Glomerular endothelial cell (primary cell): ENCODE data around the gene TMED6. TPM values are rescaled to one million over a fixed set of nuclear protein-coding genes. Genes with fewer than 3 reads are reported as not detected.

Experiments used
- DNase-seq: peaks from one replicate; pipeline ENCODE4 v3.0.0-alpha.2; 2011; ENCODE audit warnings: low read depth, low spot score; ENCODE audit errors: extremely low read depth
- total RNA-seq: library from RNA; depleted of rRNA; stranded (reverse); fragments of >200 nt; gene quantifications from 2 replicates; pipeline ENCODE4 v1.2.3, GENCODE V29; 2015

The TMED6 gene
- not detected in 2 replicates for total RNA-seq

DNA sequence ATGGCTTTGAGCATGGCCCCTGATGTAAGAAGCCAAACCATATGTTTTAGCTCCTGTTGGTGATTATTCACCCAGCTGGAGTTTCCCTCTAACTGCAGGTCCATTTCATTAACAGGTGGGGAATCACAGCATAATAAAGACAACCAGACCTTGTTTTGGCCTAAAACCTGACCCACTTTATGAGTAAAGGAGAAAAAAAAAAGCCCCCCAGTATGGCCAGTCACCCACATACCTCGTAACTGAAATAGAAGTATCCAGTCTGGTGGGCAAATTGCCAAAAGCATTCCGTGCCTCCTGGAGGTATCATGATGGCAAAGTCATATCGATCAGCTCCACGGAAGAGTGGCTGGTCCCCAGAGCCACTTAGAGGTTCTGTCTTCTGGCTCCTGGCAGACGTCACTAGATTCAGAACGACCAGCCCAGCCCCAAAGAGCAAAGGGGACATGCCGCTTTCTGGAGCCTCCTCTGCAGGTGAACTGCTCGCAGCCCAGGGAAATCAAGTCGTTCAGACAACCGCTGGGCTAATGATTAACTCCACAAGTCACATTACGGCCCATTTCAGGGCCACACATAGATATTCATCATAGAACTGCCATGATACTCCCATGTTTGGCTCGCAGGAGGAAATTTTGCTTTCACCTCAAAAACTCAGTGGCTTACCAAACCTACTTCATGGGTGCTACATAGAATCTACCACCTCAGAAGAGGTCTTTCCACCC lies at the start of gene TMED6:
TMED6 (minus strand) TSS at position 478 of the 719 bp plus-strand sequence; CDS start at position 445, 33 bp downstream.
- DNase-seq: no peak

DNA sequence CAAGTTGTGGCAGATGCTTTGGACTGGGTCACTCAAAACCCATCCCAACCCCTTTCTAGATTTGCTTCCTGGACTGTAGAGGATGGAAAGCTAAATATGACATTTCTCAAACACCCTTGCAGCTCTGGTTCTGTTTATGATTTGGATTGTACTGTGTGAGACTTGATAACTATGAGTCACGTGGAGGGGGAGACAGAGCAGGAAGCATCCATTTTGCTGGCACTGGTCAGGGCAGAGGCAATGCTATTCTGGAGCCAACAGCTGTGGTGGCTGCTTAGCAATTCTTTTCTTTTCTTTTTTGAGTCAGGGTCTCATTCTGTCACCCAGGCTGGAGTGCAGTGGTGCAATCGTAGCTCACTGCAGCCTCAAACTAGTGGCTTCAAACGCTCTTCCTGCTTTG lies 47.8 kb upstream of the TMED6 start:
- DNase-seq: no peak

DNA sequence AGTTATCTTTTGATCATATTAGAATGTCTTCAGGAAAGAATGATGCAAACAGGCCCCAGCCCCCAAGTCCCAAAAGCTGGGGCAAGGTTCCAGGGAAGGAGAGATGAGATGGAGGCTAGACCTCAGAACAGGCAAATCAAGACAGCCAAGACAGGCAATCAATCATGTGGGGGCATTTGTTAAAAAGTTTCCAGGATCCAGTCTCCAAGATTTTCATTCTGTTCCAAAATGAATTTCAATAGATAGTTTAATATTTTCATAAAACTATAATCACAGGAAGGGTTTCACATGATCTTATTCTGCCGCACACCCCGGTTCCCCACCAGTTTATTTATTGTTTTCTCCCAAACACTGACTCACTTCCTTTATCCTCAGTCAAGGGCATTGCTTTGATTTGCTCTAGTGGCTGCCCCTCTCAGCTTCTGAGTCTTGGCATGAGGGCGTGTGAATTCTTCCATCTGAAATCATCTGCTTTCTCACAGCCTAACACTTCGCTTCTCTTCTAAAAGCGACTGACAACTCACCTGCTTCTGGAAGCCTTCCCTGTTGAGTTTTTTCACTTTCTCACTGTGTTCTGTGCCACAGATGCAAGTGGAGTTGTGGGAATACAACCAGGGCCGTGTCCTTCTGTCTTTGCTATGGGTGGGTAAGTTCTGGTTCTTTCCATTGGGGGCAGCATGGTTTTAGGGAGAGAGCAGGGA lies 46.4 kb upstream of the TMED6 start:
- no peak for DNase-seq

DNA sequence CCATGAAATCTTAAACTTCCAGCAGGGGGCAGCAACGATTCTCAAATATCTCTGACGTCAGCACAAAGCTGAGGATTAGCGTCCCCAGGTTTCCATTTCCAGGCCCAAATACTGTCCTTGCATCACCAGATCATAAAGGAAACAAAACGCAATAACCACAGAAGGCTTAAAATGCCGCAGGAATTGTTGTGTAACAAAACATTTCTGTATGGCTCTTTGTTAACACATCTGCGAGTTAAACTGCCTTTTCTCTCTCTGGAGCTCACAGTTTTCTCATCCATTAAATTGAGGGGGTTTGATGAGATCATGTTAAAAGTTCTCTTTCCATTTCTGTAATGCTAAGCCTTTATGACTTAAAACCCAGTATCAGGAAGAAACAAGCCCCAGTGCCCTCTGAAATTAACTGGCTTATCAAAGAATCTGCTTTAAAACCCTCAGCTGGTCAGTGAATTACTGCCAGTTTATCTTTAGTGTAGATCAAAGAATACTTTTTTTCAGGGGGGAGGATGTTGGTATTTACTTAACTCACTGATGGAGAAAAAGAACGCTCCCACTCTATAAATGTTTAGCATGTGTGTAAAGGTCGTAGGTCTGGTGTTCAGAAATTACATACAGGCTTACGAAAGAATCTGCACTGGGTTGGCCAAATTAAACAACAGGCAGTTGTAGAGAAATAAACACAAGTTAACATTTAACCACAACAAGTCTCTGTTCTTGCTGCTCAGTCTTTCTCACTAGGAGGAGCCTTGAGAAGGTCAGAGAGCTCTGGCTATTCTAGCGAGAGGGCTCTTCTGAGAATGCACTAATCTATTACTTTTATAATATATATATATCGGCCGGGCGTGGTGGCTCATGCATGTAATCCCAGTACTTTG lies 44.8 kb upstream of the TMED6 start:
- DNase-seq: no peak

DNA sequence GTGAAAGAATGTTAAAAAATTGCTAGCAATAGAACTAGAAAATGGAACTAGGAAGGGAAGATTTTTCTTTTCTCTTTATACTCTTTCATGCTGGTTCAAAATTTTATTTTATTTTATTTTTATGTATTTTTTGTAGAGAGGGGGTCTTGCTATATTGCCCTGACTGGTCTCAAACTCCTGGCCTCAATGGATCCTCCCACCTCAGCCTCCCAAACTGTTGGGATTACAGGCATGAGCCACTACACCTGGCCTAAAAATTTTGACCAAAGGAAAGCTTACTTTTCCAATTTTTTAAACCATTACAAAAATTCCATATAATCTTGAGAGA lies 44.2 kb upstream of the TMED6 start:
- DNase-seq: no peak

DNA sequence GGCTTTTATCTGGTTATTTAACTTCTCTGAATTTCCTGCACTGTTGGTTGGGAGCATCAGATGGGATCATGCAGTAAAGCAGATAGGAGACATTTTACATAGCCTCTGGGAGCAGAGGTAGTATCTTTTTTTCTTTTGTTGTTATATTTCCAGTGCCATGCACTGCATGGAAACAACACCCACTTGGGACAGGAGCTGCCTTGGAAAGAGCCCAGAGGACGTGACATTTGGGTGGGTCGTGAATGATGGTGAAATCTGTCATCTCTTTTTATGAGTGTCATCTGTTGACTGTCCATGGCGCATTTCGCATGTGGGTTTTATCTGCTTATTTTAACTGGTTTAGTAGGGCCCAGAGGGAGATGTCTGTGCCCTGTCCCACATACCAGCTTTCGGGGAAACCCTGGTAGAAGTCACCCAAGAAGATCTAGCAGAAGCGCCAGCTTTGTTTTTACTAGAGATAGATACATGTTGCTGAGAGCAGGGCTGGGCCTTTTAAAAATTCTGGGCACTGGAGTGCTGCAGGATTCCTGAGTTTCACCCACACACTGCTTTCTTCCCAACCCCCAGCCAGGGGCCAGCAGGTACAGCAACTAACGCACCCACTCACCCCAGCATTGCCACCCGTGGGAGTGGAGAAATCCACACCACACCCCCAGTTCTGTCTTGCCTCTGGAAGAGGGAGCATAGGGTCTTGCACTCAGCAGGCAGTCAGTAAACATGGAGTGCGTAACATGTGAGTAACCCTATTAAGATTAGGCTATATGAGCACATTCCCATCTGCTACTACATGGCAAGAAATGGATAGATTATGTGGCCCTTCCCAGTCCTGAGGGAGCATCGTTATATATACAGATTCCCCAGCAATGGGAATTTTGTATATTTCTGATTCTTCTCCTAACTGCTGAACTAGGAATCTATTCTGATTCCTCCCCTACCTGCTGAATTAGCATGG lies 42.6 kb upstream of the TMED6 start:
- DNase-seq: no peak

DNA sequence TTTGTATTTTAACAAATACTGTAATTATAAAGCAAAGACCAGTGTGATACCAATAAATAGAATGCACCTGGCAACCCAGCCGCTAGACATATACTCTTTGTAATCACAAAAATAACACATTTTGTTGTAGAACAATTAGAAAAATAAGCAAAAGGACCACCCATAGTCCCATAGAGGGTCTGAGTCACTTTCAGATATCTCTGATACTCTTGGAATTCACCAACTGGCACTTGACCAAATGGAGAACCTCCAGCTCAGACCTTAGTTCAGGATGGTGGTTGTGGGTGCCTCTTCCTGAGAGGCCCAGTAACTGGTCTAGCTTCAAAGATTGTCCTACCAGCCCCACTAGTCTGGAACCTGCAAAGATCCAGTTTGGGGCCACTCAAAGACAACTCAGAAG lies 35.0 kb upstream of the TMED6 start:
- no peak for DNase-seq

DNA sequence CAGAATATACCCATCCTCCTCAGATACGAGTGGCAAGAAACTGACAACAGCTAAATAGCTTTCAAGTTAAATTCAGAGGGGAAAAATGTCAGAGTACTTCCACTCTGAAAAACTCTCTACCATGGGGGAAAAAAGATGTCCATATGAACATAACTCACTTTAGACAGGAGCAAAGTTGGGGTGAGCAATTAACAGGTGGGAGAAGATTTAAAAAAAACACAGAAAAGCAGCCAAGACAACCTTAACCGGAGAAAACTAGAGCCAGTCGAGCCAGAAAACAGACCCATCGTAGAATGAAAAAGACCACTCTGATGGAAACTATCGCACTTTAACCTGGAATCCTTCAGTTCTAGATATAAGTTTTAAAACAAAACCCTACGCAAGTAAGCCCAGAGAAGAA lies 33.4 kb upstream of the TMED6 start:
- no peak for DNase-seq

DNA sequence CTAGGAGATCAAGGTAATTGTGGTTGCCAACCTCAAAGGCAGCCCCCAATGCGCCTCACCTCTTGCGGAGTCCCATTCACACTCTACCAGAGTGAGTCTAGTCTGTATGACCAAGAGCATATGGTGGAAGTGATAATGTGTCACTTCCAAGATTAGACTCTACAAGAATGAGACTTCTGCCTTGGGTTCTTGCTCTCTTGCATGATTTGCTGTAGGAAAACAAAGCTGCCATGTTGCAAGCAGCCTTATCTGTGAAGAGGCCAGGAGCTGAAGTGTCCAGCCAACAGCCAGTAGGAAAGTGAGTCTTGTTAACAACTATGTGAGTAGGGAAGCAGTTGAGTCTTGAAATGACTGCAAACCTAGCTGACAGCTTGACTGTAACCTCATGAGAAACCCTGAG lies 30.8 kb upstream of the TMED6 start:
- no peak for DNase-seq

DNA sequence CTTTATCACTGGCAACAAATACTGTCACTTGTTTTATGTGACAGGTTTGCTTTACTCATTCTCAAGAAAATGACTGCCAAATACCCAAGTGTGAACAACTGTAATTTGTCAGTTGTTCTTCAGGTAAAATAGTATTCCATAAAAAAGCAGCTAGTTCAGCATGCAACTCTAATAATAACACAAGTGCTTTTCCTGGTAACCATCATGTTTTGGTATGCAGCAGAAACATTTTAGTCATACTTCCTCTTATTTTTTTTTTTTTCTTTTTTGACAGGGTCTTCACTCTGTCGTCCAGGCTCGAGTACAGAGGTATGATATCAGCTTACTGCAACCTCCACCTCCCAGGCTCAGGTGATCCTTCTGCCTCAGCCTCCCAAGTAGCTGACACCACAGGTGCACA lies 29.6 kb upstream of the TMED6 start:
- no peak for DNase-seq

DNA sequence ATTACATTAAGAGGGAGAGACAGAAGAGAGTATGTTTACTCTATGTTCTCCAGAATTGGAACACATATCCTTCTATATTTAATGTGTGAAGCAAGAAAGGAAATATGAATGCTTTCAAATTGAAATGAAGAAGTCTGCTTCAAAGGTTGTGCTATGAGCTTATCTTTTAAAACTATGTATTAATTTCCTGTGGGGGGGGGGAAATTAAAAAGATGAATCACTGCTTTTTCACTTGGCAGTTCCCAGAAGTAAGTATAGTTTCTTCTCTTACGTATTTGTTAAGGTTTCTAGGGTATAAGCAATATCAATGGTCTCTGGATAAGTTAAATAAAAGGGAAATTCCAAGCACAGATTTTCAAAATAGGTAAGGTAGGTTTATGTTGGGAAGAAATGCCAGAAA lies 27.2 kb upstream of the TMED6 start:
- DNase-seq: no peak

DNA sequence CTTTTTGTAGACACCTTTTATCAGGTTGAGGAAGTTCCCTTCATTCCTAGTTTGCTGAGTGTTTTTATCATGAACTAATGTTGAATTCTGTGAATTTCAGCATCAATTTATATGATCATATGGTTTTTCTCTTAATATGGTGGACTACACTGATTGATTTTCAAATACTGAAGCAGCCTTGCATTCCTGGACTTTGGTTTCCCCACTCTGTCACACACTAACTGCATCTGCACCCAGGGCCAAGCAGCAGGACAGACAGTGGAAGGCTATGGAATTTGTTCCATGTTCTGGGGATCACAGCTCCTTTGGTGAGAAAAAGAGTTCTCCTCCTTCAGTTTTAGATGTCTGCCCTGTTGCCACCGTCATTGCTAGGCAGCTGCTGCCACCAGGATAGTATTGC lies 26.4 kb upstream of the TMED6 start:
- DNase-seq: no peak

DNA sequence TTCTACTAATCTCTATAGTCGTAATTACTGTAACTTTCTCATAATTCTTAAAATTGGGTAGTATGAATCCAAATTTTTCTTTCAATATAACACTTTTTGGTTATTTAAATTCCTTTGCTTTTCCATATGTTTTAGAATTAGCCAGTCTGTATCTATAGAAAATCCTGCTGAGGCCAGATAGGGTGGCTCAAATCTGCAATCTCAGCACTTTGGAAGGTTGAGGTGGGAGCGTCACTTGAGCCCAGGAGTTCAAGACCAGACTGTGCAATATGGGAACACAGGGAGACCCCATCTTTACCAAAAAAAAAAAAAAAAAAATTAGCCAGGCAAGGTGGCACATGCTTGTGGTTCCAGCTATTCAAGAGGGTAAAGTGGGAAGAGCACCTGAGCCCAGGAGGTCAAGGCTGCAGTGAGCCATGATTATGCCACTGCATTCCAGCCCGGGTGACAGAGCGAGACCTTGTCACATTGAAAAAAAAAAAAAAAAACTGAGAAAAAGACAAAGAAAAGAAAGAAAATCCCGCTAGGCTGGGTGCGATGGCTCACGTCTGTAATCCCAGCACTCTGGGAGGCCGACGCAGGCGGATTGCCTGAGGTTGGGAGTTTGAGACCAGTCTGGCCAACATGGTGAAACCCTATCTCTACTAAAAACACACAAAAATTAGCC lies 24.9 kb upstream of the TMED6 start:
- DNase-seq: no peak

DNA sequence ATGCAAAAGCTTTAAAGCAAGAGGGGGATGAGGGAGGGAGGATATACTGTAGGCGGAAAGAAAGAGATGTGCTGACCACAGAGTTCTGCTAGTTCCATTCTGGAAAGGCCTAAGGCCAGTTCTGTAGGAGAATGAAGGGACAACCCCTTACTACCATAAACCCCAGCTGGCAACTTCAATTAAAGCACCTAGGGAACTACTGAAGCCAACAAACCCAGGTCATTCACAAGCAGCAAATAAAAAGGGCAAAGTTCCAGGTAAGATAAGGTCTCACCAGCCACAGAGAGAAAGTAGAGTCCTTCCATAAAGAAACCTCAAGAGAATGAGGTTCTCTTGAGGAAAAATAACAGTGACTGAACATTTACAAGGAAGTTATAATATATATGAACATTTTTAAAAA lies 21.4 kb upstream of the TMED6 start:
- DNase-seq: no peak

DNA sequence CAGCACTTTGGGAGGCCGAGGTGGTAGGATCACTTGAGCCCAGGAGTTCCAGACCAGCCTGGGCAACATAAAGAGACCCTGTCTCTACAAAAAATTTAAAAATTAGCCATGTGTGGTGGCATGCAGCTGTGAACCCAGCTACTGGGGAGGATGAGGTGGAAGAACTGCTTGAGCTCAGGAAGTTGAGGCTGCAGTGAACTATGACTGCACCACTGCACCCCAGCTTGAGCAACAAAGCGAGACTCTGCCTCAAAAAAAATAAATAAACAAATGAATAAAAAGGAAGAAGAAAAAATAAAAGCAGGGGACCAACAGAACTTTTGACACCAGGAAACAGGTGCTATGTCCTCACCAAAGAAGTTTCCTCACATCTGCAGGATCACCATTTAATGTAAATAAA lies 20.0 kb upstream of the TMED6 start:
- no peak for DNase-seq

DNA sequence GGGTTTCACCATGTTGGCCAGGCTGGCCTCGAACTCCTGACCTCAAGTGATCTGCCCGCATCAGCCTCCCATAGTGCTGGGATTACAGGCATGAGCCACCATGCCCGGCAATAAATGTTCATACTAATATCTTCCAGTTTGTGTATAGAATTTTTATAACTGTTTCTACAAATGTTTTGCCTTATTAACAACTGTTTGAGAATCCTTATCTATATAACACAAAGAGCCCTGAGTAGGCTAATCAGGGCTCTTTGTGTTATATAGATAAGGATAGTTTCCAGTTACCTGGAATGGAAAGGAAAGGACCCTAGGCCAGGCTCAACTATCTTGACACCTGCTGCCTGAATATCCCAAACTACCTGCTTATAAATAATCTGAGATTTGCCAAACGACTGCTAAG lies 17.3 kb upstream of the TMED6 start:
- no peak for DNase-seq

DNA sequence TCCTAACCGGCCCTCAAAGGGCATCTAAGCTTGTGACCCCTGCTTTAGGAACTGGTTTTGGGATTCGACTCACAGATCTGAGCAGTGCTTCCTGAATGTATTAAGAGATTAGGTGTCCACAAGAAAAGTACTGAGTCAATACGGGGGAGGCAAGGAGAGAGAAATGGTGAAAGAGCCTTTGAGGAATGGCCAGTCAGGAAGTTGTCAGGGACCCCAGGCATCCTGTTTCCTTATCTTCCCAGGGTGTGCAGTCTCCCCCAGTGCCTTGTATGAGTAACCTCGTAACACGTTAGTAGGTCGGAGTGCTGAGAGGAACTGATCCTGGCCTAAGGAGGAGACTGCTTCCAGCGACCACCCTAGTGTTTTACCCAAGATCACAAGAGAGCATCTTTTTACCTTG lies 16.4 kb upstream of the TMED6 start:
- no peak for DNase-seq

DNA sequence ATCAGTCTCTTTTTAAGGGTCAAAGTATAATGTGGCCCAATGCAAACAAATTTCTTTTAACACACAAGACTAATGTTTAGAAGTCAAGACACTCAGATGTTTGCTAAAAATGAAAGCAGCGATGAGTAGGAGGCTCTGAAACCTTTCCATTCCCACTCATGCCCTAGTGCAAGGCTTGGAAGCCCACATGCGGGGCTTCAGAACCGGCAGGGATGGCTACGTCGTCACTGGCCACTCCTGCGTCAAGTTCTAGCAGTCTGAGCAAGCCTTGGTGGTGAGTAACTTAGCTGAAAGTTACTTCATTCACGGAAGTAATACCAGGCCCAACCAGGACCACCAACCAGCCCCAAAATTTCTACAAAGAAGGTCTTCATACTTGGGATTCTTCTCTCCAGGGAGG lies 14.8 kb upstream of the TMED6 start:
- no peak for DNase-seq

DNA sequence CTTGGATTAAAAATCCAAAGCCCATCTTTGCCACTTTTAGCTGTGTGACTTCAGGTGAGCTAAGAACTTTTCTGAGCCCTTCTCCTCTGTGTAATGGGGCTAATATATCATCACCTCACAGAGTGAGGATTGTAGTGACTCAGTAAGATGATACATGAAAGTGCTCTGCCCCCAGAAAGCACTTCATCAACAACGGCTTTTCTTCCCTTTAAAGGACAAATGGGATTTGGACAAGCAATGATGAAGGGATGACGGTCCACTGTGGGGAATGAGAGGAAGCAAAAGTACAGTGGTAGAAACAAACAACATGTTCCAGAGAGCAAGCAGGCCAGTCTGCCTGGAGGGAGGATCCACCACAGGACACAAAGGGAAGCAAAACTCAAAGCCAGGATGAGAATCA lies 14.3 kb upstream of the TMED6 start:
- no peak for DNase-seq

DNA sequence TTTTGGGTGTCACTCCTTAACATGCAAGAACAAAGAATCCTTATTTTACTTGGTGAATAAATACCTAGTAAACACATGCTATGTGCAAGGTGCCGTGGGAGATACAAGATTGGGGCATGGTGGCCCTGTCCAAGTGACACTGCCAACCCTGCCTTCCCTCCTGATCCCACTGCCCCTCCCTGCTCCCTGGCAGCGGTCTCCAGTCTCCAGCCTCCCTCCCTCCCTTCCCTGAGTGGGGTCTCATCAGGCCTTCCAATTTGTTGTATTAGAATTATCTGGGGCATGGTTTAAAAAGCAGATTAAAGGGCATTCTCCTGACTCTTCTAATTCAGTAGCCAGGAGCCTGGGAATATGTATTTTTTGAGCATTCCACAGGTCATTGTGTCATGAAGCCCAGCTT lies 12.5 kb upstream of the TMED6 start:
- DNase-seq: no peak
